Neuronal stem cell (in vitro differentiated cells): ENCODE results near the gene FSCN2.

Experiments
- DNase-seq: peaks from one replicate; pipeline ENCODE4 v3.0.0-alpha.2; 2013; ENCODE audit warnings: low spot score
- H2AFZ ChIP-seq: one replicate; pipeline ENCODE4 v1.6.1; 2013; ENCODE audit warnings: mild to moderate bottlenecking, low read length, inconsistent platforms
- H2AK5ac ChIP-seq: 2 replicates; pipeline ENCODE4 v1.6.1; 2013; ENCODE audit warnings: low read depth, mild to moderate bottlenecking, inconsistent platforms, low read length, moderate library complexity, mixed read lengths
- H2BK120ac ChIP-seq: 2 replicates; pipeline ENCODE4 v1.6.1; 2013; ENCODE audit warnings: low read depth, mild to moderate bottlenecking, inconsistent platforms, low read length, moderate library complexity, mixed read lengths
- H2BK12ac ChIP-seq: one replicate; pipeline ENCODE4 v1.6.1; 2013; ENCODE audit warnings: low read length, inconsistent platforms
- H2BK15ac ChIP-seq: 2 replicates; pipeline ENCODE4 v1.6.1; 2013; ENCODE audit warnings: mild to moderate bottlenecking, low read length, inconsistent platforms, mixed read lengths
- H2BK5ac ChIP-seq: one replicate; pipeline ENCODE4 v1.6.1; 2013; ENCODE audit warnings: inconsistent platforms, mild to moderate bottlenecking, low read length, moderate library complexity
- H3K14ac ChIP-seq: one replicate; pipeline ENCODE4 v1.6.1; 2013; ENCODE audit warnings: low read length, inconsistent platforms
- H3K18ac ChIP-seq: 2 replicates; pipeline ENCODE4 v1.6.1; 2013; ENCODE audit warnings: low read length, inconsistent platforms
- H3K23ac ChIP-seq: 2 replicates; pipeline ENCODE4 v1.6.1; 2013; ENCODE audit warnings: low read depth, mild to moderate bottlenecking, mixed read lengths, low read length, inconsistent platforms; ENCODE audit not compliant: poor library complexity
- H3K27ac ChIP-seq: replicated peaks from 3 replicates; pipeline ENCODE4 v1.5.1; 2013; ENCODE audit warnings: low read length, inconsistent platforms
- H3K27me3 ChIP-seq, 3 experiments: 2 replicates each; pipeline ENCODE4 v1.6.1; 2013; ENCODE audit warnings: low read length in 3 of 3, mild to moderate bottlenecking in 2 of 3, inconsistent platforms in 1 of 3, low read depth in 1 of 3, mixed read lengths in 1 of 3, moderate library complexity in 1 of 3; ENCODE audit not compliant: control insufficient read depth in 3 of 3, insufficient read depth in 3 of 3
- H3K36me3 ChIP-seq, 2 donors: replicated peaks in 1 of 2; 2 replicates each; pipeline ENCODE4 v1.6.1; 2013; ENCODE audit warnings: low read length in 2 of 2; ENCODE audit not compliant: control insufficient read depth in 2 of 2, insufficient read depth in 2 of 2
- H3K4ac ChIP-seq: 2 replicates; pipeline ENCODE4 v1.6.1; 2013; ENCODE audit warnings: inconsistent platforms, mild to moderate bottlenecking, low read length, moderate library complexity
- H3K4me1 ChIP-seq, 2 donors: 1 replicate in 1 of 2; 2 replicates in 1 of 2; pipeline ENCODE4 v1.6.1; 2013; ENCODE audit warnings: low read length in 2 of 2, low read depth in 1 of 2; ENCODE audit not compliant: control insufficient read depth in 2 of 2, insufficient read depth in 1 of 2
- H3K4me2 ChIP-seq: one replicate; pipeline ENCODE4 v1.6.1; 2013; ENCODE audit warnings: mild to moderate bottlenecking, low read length, inconsistent platforms; ENCODE audit not compliant: insufficient read depth, poor library complexity, severe bottlenecking
- H3K4me3 ChIP-seq, 2 donors: 2 replicates each; pipeline ENCODE4 v1.5.1; 2013; ENCODE audit warnings: low read length in 2 of 2, mild to moderate bottlenecking in 2 of 2, inconsistent platforms in 1 of 2, moderate library complexity in 1 of 2
- H3K79me1 ChIP-seq: one replicate; pipeline ENCODE4 v1.6.1; 2013; ENCODE audit warnings: low read depth, mild to moderate bottlenecking, inconsistent platforms, low read length, moderate library complexity
- H3K9ac ChIP-seq: one replicate; pipeline ENCODE4 v1.6.1; 2013; ENCODE audit warnings: mild to moderate bottlenecking, low read depth, low read length, inconsistent platforms; ENCODE audit not compliant: poor library complexity
- H3K9me3 ChIP-seq, 2 donors: replicated peaks in 1 of 2; 2 replicates each; pipeline versions ENCODE3 to v1.6.1; 2013; ENCODE audit warnings: low read length in 2 of 2, mild to moderate bottlenecking in 2 of 2, inconsistent platforms in 1 of 2, low read depth in 1 of 2, mixed read lengths in 1 of 2, moderate library complexity in 1 of 2; ENCODE audit not compliant: control insufficient read depth in 2 of 2, insufficient read depth in 1 of 2
- H4K8ac ChIP-seq: one replicate; pipeline ENCODE4 v1.6.1; 2013; ENCODE audit warnings: low read depth, mild to moderate bottlenecking, inconsistent platforms, low read length, moderate library complexity
- H4K91ac ChIP-seq: one replicate; pipeline ENCODE4 v1.6.1; 2013; ENCODE audit warnings: low read length, low read depth, mild to moderate bottlenecking, inconsistent platforms; ENCODE audit not compliant: poor library complexity
- WGBS, 2 donors: extraction: QIAGEN DNeasy Blood & Tissue Kit; methylation state at CpG; one replicate each; pipeline ENCODE4 v1.1.7; 2013; ENCODE audit warnings: missing lambda C conversion rate in 2 of 2, mixed read lengths in 1 of 2; ENCODE audit not compliant: insufficient read length in 2 of 2, insufficient replicate concordance in 1 of 2; ENCODE audit errors: extremely low coverage in 2 of 2; 5-methylcytosine and 5-hydroxymethylcytosine counted together

The FSCN2 gene

DNA sequence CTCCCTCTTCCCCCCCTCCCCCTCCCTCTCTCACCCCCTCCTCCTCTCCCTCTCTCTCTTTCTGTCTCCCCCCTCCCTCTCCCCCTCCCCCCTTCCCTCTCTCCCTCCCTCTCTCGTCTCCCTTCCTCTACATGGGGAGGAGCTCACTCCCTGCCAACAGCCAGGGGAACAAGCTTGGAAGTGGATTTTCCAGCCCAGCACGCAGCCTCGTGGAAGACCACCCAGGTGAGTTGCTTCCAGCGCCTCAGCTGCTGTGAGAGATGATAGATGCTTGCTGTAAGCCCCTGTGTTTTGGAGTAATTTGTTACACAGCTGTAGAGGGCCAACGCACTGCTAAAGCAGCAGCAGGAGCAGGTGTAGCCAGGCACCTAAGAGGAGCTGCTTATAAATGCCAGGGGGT lies 36.4 kb upstream of the FSCN2 start:
- WGBS, 2 donors = no CpG with 5 or more reads among the region's 5 CpGs
- Histone ChIP-seq H2BK120ac (no peak overlapping the region), H3K9me3 (no peaks in the 10 kb centered on the region), H3K14ac (no peak overlapping the region), H2BK5ac (no peak overlapping the region), H4K8ac (no peak overlapping the region), H3K23ac (no peak overlapping the region), H2AK5ac (peak overlapping the region; percentile 32), H3K27ac (no peak overlapping the region), H3K79me1 (peaks cover 2% of the 10 kb centered on the region), H3K4me3 (peak overlapping the region in 1 of 2 donors; percentile 56), H3K4me1 (peaks cover 20 to 31% of the 10 kb centered on the region in 2 donors), H3K27me3 (no peaks in the 10 kb centered on the region), H3K4me2 (no peak overlapping the region), H2AFZ (no peak overlapping the region), H3K18ac (no peak overlapping the region), H3K36me3 (no peaks in the 10 kb centered on the region), H2BK12ac (no peak overlapping the region), H3K4ac (no peak overlapping the region), H3K9ac (no peak overlapping the region), H2BK15ac (no peak overlapping the region), H4K91ac (no peak overlapping the region)
- DNase-seq = no peak

DNA sequence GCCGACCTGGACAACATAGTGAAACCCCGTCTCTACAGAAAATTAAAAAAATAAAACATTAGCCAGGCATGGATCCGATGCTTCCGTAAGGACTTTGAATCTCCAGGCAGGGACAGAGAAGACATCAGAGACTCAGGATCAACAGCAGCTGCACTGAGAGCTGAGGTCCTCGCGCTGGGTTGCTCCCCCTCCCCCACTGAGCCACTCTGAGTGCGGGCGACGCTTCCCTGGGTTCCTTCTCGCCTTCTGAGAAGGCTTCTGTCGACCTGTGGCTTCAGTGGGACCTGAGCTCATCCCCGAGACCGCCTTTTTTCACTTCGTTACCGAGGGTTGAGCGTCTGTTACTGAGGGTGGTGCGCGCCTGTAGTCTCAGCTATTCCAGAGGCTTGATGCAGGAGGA lies 36.0 kb upstream of the FSCN2 start:
- Histone ChIP-seq H2BK15ac (no peak overlapping the region), H3K36me3 (no peaks in the 10 kb centered on the region), H3K9me3 (no peaks in the 10 kb centered on the region), H2AFZ (no peak overlapping the region), H3K4me3 (no peak overlapping the region), H2BK5ac (no peak overlapping the region), H3K18ac (no peak overlapping the region), H4K91ac (no peak overlapping the region), H2AK5ac (peak overlapping the region; percentile 32), H3K4me2 (no peak overlapping the region), H3K27me3 (no peaks in the 10 kb centered on the region), H2BK120ac (no peak overlapping the region), H3K27ac (no peak overlapping the region), H3K4ac (no peak overlapping the region), H3K9ac (no peak overlapping the region), H3K14ac (no peak overlapping the region), H3K79me1 (peaks cover 2% of the 10 kb centered on the region), H3K23ac (no peak overlapping the region), H3K4me1 (peaks cover 20 to 31% of the 10 kb centered on the region in 2 donors), H2BK12ac (no peak overlapping the region), H4K8ac (no peak overlapping the region)
- DNase-seq = no peak
- WGBS, 2 donors = no CpG with 5 or more reads among the region's 18 CpGs

DNA sequence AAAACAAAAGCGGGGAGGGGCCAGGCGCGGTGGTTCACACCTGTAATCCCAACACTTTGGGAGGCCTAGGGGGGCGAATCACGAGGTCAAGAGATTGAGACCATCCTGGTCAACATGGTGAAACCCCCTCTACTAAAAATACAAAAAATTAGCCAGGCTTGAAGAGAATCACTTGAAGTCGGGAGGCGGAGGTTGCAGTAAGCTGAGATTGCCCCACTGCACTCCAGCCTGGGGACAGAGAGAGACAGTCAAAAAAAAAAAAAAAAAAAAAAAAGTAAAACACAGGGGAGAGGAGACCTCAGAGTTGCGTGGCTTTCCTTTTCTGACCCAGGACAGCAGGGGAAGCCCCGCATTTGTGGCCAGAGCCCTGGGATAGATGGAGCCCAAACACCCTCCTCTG lies 35.5 kb upstream of the FSCN2 start:
- WGBS, 2 donors = no CpG with 5 or more reads among the region's 9 CpGs
- Histone ChIP-seq H3K36me3 (no peaks in the 10 kb centered on the region), H2BK5ac (no peak overlapping the region), H3K27ac (no peak overlapping the region), H3K14ac (no peak overlapping the region), H2BK120ac (no peak overlapping the region), H3K4ac (no peak overlapping the region), H3K18ac (no peak overlapping the region), H3K4me1 (peaks cover 16 to 31% of the 10 kb centered on the region in 2 donors), H3K23ac (no peak overlapping the region), H3K4me3 (no peak overlapping the region), H3K9me3 (no peaks in the 10 kb centered on the region), H2AFZ (no peak overlapping the region), H4K91ac (no peak overlapping the region), H2AK5ac (no peak overlapping the region), H2BK15ac (no peak overlapping the region), H3K79me1 (peaks cover 2% of the 10 kb centered on the region), H4K8ac (no peak overlapping the region), H3K9ac (no peak overlapping the region), H3K4me2 (no peak overlapping the region), H2BK12ac (no peak overlapping the region), H3K27me3 (no peaks in the 10 kb centered on the region)
- no peak for DNase-seq

DNA sequence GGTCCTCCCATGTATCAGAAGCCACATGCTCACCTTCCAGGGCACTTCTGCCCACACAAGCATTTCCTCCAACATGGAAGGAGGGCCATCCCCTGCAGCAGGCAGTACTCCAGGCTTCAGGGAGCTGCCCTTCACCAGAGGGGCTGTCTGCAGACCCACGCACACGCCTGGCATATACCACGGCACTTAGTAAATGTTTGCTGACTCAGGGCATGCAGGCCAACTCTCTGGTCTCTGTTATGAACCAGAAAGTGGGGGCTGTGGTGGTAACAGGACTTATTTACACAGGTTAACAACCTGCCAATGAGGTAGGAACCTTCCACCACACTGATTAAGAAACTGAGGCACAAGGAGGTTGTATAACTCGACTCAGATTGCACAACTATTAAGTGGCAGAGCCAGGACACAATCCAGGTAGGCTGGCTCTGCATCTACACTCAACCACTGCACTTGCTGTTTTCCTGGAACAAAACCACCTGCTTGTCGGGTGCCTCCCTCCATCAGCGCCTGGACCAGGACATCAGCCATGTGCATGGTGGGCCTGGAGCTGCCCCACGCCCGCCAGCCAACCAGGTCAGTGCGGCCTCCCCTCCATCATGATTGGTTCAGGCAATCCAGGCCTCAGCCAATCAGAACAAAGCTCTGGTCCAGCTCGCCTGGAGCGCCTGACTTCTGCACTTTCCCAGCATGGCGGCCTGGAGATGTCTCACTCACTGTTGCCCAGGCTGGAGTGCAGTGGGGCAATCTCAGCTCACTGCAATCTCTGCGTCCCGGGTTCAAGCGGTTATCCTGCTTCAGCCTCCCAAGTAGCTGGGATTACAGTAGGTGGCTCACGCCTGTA lies 34.8 kb upstream of the FSCN2 start:
- H3K4me1 ChIP-seq = peaks cover 16 to 31% of the 10 kb centered on the region in 2 donors
- H3K36me3 ChIP-seq = no peaks in the 10 kb centered on the region
- H2BK15ac ChIP-seq = no peak overlapping the region
- DNase-seq = no peak
- no peaks in the 10 kb centered on the region for H3K9me3 ChIP-seq
- no peak overlapping the region for H3K9ac ChIP-seq
- no peak overlapping the region for H2AFZ ChIP-seq
- WGBS, 2 donors = no CpG with 5 or more reads among the region's 16 CpGs
- peak overlapping the region; percentile 48 for H4K91ac ChIP-seq
- H4K8ac ChIP-seq = no peak overlapping the region
- H3K27me3 ChIP-seq = no peaks in the 10 kb centered on the region
- no peak overlapping the region for H3K27ac ChIP-seq
- no peak overlapping the region for H2BK12ac ChIP-seq
- no peak overlapping the region for H3K14ac ChIP-seq
- peaks cover 2% of the 10 kb centered on the region for H3K79me1 ChIP-seq
- no peak overlapping the region for H2AK5ac ChIP-seq
- no peak overlapping the region for H2BK5ac ChIP-seq
- H3K4me2 ChIP-seq = no peak overlapping the region
- peak overlapping the region; percentile 5 for H3K18ac ChIP-seq
- H3K4me3 ChIP-seq = no peak overlapping the region
- no peak overlapping the region for H3K4ac ChIP-seq
- peak overlapping the region; percentile 44 for H3K23ac ChIP-seq
- H2BK120ac ChIP-seq = no peak overlapping the region
